Measurements from ENCODE around the gene GM2A. TPM values are rescaled to one million over a fixed set of nuclear protein-coding genes. Genes with fewer than 3 reads are reported as not detected.

GM2A gene
- total and polyA plus RNA-seq, 4 donors, result 39.7 to 59.2 (median 48.1) TPM

GRCh38 chr5:151216781-151217180 lies 36.2 kb upstream of the GM2A start:
- Histone ChIP-seq H3K27me3 (ENCODE audit: control insufficient read depth, insufficient read depth, low read length) (no peaks in the 10 kb centered on the region), H3K27ac (ENCODE audit: low read depth, low read length) (no peak overlapping the region), H3K9me3 (ENCODE audit: control insufficient read depth, insufficient read depth, low read length) (no peaks in the 10 kb centered on the region), H3K36me3 (ENCODE audit: control insufficient read depth, insufficient read depth, low read length) (no peaks in the 10 kb centered on the region), H3K4me3 (ENCODE audit: low read depth, low read length) (no peak overlapping the region), H3K4me1 (ENCODE audit: control insufficient read depth, insufficient read depth, low read length) (peaks cover 3% of the 10 kb centered on the region)
- no CpG with 5 or more reads among the region's 5 CpGs for WGBS (ENCODE audit: insufficient coverage)
- no peak for DNase-seq (ENCODE audit: low read depth in 4 of 6, low spot score in 6 of 6)

GRCh38 chr5:151218177-151218576 lies 34.8 kb upstream of the GM2A start:
- no peak overlapping the region for H3K4me3 ChIP-seq (ENCODE audit: low read depth, low read length)
- peaks cover 5% of the 10 kb centered on the region for H3K4me1 ChIP-seq (ENCODE audit: control insufficient read depth, insufficient read depth, low read length)
- H3K27ac ChIP-seq (ENCODE audit: low read depth, low read length), result no peak overlapping the region
- 76% methylated on average over 6 of the region's 6 CpGs for WGBS (ENCODE audit: insufficient coverage)
- no peaks in the 10 kb centered on the region for H3K36me3 ChIP-seq (ENCODE audit: control insufficient read depth, insufficient read depth, low read length)
- DNase-seq (ENCODE audit: low read depth in 4 of 6, low spot score in 6 of 6), result no peak
- no peaks in the 10 kb centered on the region for H3K27me3 ChIP-seq (ENCODE audit: control insufficient read depth, insufficient read depth, low read length)
- no peaks in the 10 kb centered on the region for H3K9me3 ChIP-seq (ENCODE audit: control insufficient read depth, insufficient read depth, low read length)

DNA sequence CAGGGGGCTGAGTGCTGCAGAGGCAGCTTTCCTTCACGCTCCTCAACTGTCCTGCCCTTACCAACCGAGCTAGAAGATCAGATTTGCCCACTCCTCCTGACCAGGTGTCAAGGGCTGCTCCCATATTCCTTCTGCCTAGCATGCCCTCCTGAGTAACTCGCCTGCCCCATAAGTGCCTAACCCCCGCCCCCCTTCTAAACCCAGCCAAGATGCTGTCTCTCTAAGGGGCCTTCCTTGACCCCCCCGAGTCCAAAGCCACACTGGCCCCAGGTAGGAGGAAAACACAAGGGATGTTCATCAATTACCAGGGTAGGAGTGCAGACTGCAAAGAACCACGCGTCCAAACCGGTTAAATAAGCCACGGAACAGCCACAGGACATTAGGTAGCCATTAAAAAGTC lies 33.8 kb upstream of the GM2A start:
- Histone ChIP-seq H3K4me3 (ENCODE audit: low read depth, low read length) (no peak overlapping the region), H3K4me1 (ENCODE audit: control insufficient read depth, insufficient read depth, low read length) (peaks cover 11% of the 10 kb centered on the region), H3K27ac (ENCODE audit: low read depth, low read length) (no peak overlapping the region), H3K27me3 (ENCODE audit: control insufficient read depth, insufficient read depth, low read length) (no peaks in the 10 kb centered on the region), H3K36me3 (ENCODE audit: control insufficient read depth, insufficient read depth, low read length) (no peaks in the 10 kb centered on the region), H3K9me3 (ENCODE audit: control insufficient read depth, insufficient read depth, low read length) (no peaks in the 10 kb centered on the region)
- 90% methylated on average over 6 of the region's 9 CpGs for WGBS (ENCODE audit: insufficient coverage)
- no peak for DNase-seq (ENCODE audit: low read depth in 4 of 6, low spot score in 6 of 6)

DNA sequence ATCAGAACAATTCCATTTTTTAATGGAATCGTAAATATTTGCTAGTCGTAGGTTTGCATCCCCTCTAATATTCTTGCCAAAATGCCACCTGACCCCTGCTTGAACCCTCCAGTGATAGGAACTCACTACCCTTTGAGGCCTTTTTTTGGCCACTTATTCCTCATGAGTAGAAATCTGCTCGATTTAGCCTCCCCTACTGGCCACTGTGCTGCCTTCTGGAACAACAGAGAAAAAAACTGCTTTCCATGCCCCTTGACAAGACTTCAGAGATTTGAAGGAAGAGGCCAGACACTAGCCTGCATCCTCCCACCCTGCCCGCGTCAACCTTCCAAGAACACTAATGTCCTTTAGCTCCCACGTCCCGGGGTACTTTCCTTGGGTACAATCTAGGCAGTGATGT lies 33.2 kb upstream of the GM2A start:
- no peaks in the 10 kb centered on the region for H3K36me3 ChIP-seq (ENCODE audit: control insufficient read depth, insufficient read depth, low read length)
- H3K27ac ChIP-seq (ENCODE audit: low read depth, low read length), result no peak overlapping the region
- no peak overlapping the region for H3K4me3 ChIP-seq (ENCODE audit: low read depth, low read length)
- peaks cover 10% of the 10 kb centered on the region for H3K4me1 ChIP-seq (ENCODE audit: control insufficient read depth, insufficient read depth, low read length)
- no peaks in the 10 kb centered on the region for H3K9me3 ChIP-seq (ENCODE audit: control insufficient read depth, insufficient read depth, low read length)
- DNase-seq (ENCODE audit: low read depth in 4 of 6, low spot score in 6 of 6), result no peak
- H3K27me3 ChIP-seq (ENCODE audit: control insufficient read depth, insufficient read depth, low read length), result no peaks in the 10 kb centered on the region
- 74% methylated on average over 7 of the region's 7 CpGs for WGBS (ENCODE audit: insufficient coverage)

- Histone ChIP-seq H3K4me1 (ENCODE audit: control insufficient read depth, insufficient read depth, low read length) (peaks cover 8% of the 10 kb centered on the region), H3K9me3 (ENCODE audit: control insufficient read depth, insufficient read depth, low read length) (no peaks in the 10 kb centered on the region), H3K27ac (ENCODE audit: low read depth, low read length) (no peak overlapping the region), H3K36me3 (ENCODE audit: control insufficient read depth, insufficient read depth, low read length) (no peaks in the 10 kb centered on the region), H3K4me3 (ENCODE audit: low read depth, low read length) (no peak overlapping the region), H3K27me3 (ENCODE audit: control insufficient read depth, insufficient read depth, low read length) (no peaks in the 10 kb centered on the region)
- DNase-seq (ENCODE audit: low read depth in 4 of 6, low spot score in 6 of 6), result no peak
- 95% methylated on average over 2 of the region's 3 CpGs for WGBS (ENCODE audit: insufficient coverage)
Observed at GRCh38 chr5:151221574-151221973, 31.4 kb upstream of the GM2A start.

DNA sequence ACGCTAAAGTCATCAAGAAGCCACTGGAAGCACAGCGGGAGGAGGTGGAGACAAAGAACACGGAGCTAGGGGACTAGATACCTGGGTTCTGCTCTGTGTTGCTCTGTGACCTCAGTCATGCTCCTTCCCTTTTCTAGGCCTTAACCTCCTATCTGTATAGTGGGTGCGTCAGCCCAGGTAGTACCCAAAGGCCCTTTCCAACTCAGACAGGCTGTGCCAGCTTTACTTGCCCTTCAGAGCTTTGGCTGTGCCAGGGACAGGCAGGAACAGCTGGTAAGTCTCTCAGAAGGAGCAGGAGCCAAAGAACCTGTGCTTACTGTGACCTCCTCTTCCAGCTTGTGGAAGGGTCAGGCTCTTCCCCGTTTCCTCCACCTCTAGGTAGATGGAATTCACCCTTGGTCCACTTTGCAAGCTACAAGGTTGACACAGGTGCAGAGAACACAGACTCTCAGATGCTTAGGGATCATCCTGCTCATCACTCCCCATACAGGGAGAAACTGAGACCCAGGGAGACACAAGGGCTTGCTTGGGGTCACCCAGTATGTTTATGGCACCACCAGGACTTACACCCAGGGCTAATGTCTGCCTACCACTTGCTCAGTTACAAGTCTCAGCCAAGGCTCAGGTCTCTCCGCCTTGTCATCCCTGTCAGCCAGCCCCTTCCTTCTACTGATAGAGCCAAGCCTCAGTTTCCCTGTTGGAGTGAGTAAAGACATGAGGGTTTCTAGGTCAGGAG lies 30.8 kb upstream of the GM2A start:
- no peak overlapping the region for H3K4me3 ChIP-seq (ENCODE audit: low read depth, low read length)
- no peaks in the 10 kb centered on the region for H3K9me3 ChIP-seq (ENCODE audit: control insufficient read depth, insufficient read depth, low read length)
- no peak overlapping the region for H3K27ac ChIP-seq (ENCODE audit: low read depth, low read length)
- H3K36me3 ChIP-seq (ENCODE audit: control insufficient read depth, insufficient read depth, low read length), result no peaks in the 10 kb centered on the region
- H3K4me1 ChIP-seq (ENCODE audit: control insufficient read depth, insufficient read depth, low read length), result peaks cover 8% of the 10 kb centered on the region
- 69% methylated on average over 5 of the region's 6 CpGs for WGBS (ENCODE audit: insufficient coverage)
- no peak for DNase-seq (ENCODE audit: low read depth in 4 of 6, low spot score in 6 of 6)
- H3K27me3 ChIP-seq (ENCODE audit: control insufficient read depth, insufficient read depth, low read length), result no peaks in the 10 kb centered on the region

DNA sequence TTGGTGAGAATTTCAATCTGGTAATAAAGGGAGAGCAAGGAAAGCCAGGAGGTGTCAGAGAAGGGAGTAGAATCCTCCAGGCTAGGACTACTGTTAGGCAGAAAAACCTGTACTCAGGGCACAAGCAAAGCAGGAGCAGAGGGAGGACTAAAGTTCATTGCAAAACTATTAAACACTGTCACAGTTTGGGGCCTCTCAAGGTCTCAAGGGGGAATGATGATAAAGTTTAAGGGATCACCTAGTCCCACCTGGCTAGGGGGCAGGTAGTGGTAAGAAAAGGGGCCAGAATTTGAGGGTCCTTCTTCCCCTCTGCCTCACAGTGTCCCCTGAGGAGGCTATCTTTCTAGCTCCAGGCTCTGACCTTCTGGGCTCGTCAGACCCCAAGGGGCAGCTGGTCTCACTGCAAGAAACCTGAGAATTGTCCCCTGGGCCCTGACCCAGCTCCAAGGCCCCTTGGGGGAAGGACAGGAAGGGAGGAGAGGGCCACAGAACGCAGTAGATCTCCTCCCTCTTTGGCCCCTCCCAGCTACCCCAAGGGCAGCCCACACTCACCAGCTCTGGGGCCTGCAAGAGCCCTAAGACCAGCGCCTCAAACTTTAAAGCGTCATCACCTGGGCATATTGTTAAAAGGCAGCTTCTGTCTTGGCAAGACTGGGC lies 30.1 kb upstream of the GM2A start:
- H3K4me3 ChIP-seq (ENCODE audit: low read depth, low read length), result peak overlapping the region; percentile 63
- WGBS (ENCODE audit: insufficient coverage), result 39% methylated on average over 2 of the region's 4 CpGs
- H3K9me3 ChIP-seq (ENCODE audit: control insufficient read depth, insufficient read depth, low read length), result no peaks in the 10 kb centered on the region
- H3K27ac ChIP-seq (ENCODE audit: low read depth, low read length), result no peak overlapping the region
- H3K36me3 ChIP-seq (ENCODE audit: control insufficient read depth, insufficient read depth, low read length), result no peaks in the 10 kb centered on the region
- no peak for DNase-seq (ENCODE audit: low read depth in 4 of 6, low spot score in 6 of 6)
- H3K27me3 ChIP-seq (ENCODE audit: control insufficient read depth, insufficient read depth, low read length), result no peaks in the 10 kb centered on the region
- peaks cover 8% of the 10 kb centered on the region for H3K4me1 ChIP-seq (ENCODE audit: control insufficient read depth, insufficient read depth, low read length)

GRCh38 chr5:151223447-151224264 lies 29.3 kb upstream of the GM2A start, which contains the start of gene CCDC69:
TSS of gene CCDC69 (minus strand) at chr5:151224092. CDS start at chr5:151223970, 122 bp downstream.
- WGBS (ENCODE audit: insufficient coverage), result 3% methylated on average over 53 of the region's 58 CpGs
- no peak within 1 kb of the TSS for H3K27ac ChIP-seq (ENCODE audit: low read depth, low read length)
- H3K36me3 ChIP-seq (ENCODE audit: control insufficient read depth, insufficient read depth, low read length), result no peaks in the 10 kb centered on the region
- no peaks in the 10 kb centered on the region for H3K9me3 ChIP-seq (ENCODE audit: control insufficient read depth, insufficient read depth, low read length)
- no peaks in the 10 kb centered on the region for H3K27me3 ChIP-seq (ENCODE audit: control insufficient read depth, insufficient read depth, low read length)
- DNase-seq (ENCODE audit: low read depth in 4 of 6, low spot score in 6 of 6), result peak; percentile 13 to 81 (median 54)
- H3K4me3 ChIP-seq (ENCODE audit: low read depth, low read length), result peak within 1 kb of the TSS; percentile 63
- peaks cover 8% of the 10 kb centered on the region for H3K4me1 ChIP-seq (ENCODE audit: control insufficient read depth, insufficient read depth, low read length)

DNA sequence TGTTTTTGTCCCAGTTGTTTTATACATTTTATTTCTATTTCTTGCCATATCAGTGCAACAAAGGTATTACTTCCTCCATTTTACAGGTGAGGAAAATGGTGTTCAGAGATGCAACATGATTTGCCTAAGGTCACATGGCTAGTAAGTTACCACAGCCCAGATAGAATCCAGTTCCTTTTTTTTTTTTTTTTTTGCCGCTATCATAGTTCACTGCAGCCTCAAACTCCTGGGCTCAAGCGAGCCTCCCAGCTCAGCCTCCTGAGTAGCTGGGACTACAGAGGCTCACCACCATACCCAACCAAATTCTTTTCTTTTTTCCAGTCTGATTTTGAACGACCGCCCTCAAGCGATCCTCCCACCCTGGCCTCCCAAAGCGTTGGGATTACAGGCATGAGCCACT lies 28.6 kb upstream of the GM2A start:
- WGBS (ENCODE audit: insufficient coverage), result 75% methylated on average over 1 of the region's 6 CpGs
- H3K9me3 ChIP-seq (ENCODE audit: control insufficient read depth, insufficient read depth, low read length), result no peaks in the 10 kb centered on the region
- peaks cover 8% of the 10 kb centered on the region for H3K4me1 ChIP-seq (ENCODE audit: control insufficient read depth, insufficient read depth, low read length)
- no peaks in the 10 kb centered on the region for H3K27me3 ChIP-seq (ENCODE audit: control insufficient read depth, insufficient read depth, low read length)
- H3K27ac ChIP-seq (ENCODE audit: low read depth, low read length), result no peak overlapping the region
- no peaks in the 10 kb centered on the region for H3K36me3 ChIP-seq (ENCODE audit: control insufficient read depth, insufficient read depth, low read length)
- peak overlapping the region; percentile 63 for H3K4me3 ChIP-seq (ENCODE audit: low read depth, low read length)
- DNase-seq (ENCODE audit: low read depth in 4 of 6, low spot score in 6 of 6), result no peak
